HG03571 (cell line): Measurements from ENCODE around the gene CLIP4.

Source experiments
- ATAC-seq: cut with Tn5 transposase; IDR thresholded peaks from one replicate; pipeline ENCODE4 v1.9.1; 2021; ENCODE audit not compliant: unreplicated experiment

The CLIP4 gene

DNA sequence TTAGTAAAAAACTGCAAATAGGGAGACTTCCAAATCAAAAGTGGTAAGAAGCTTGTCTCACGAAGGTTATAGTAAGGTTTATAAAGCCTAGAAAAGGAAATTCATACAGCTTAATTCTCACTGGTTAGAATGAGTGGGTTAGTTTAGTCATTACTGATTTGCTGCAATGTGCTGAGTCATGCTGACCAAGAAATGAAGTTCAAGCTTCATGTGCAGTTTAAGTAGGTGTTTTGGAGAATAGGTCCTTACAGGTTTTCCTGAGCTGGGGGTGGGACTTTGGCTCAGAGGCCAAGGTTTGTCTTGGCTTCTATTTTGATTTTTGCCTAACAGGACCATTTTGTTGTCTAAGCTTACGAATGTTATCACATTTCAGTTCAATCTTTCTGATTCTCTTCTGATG, 15.1 kb downstream of the CLIP4 start:
- ATAC-seq = no peak

DNA sequence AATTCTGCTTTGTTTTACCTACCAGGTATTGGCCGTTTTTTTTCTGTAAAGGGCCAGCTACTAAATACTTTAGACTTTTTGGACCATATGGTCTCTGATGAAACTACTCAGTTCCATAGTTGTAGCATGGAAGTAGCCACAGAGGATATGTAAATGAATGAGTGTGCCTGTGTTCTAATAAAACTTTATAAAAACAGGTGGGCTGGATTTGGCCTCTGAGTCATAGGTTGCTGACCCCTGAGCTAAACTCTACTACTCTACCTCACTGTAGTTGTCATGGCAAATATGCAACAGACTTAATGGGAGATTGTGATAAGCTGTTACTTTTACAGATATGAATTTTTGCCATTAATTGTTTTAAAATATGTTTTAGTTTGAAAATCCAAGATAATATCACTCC, 19.7 kb downstream of the CLIP4 start:
- no peak for ATAC-seq

DNA sequence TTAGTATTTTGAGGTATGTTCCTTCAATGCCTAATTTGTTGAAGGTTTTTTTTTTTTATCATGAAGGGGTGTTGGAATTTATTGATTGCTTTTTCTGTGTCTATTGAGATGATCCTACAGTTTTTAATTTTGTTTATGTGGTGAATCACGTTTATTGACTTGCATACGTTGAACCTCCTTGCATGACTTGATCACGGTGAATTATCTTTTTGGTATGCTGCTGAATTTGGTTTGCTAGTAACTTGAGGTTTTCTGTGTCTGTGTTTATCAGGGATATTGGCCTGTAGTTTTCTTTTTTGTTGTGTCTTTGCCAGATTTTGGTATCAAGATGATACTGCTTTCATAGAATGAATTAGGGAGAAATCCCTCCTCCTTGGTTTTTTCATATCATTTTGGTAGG, 23.9 kb downstream of the CLIP4 start:
- no peak for ATAC-seq

DNA sequence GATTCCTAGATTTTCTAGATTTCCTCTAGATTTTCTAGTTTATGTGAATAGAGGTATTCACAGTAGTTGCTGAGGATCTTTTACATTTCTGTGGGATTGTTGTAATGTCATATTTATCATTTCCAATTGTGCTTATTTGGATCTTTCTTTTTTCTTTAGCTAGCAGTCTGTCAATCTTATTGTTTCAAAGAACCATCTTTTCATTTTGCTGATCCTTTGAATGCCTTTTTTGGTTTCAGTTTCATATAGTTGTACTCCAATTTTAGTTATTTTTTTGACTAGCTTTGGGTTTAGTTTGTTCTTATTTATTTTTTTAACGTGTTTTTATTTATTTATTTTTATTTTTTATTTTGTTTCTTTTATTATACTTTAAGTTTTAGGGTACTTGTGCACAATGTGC, 24.5 kb downstream of the CLIP4 start:
- no peak for ATAC-seq

DNA sequence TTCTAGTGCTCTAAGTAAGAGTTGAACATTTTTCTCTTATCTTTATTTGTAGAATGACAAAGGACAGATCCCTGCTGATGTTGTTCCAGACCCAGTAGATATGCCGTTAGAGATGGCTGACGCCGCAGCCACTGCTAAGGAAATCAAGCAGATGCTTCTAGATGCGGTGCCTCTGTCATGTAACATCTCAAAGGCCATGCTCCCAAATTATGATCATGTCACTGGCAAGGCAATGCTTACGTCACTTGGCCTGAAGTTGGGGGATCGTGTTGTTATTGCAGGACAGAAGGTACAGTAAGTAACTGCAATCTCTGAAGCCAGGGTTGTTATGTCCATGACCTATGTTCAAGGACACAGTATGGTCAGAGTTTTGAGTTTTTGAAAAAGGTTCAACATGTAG, 28.4 kb downstream of the CLIP4 start:
- no peak for ATAC-seq

DNA sequence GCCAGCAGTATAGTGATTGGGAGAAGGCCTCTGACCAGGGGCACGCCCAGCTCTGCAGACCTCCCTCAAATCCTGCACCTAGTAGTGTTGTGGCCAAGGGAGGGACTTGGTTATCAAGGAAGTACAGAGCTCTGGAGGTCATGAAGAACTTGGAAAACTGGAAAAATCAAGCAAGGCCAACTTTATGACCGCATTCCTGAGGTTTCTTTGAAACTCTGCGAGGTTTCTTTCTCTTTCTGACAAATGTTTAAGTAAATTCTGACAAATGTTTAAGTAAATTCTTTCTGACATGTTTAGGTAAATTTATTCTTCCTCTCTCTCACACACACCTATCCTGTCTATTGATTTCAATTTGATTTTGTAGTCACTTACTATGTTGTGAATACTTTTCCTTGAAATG, 31.0 kb downstream of the CLIP4 start:
- ATAC-seq = no peak

DNA sequence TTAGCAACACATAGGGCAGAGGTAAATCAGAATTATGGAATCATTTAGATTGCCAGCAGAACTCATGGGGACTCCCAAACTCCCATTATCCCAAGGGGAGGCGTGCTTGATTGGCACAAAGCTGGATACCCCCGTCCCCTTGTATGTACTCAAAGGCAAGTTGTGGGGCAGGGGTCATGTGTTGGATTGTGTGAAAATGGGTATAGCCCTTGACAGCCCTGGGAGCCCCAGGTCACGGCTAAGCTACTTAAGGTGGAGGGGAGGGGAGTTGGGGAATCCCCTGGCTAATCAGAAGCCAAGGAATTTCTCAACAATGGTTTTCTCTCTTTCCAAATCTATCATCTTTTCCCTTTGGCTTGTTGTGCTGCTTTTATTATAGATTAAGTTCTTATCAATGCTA, 32.7 kb downstream of the CLIP4 start:
- no peak for ATAC-seq

DNA sequence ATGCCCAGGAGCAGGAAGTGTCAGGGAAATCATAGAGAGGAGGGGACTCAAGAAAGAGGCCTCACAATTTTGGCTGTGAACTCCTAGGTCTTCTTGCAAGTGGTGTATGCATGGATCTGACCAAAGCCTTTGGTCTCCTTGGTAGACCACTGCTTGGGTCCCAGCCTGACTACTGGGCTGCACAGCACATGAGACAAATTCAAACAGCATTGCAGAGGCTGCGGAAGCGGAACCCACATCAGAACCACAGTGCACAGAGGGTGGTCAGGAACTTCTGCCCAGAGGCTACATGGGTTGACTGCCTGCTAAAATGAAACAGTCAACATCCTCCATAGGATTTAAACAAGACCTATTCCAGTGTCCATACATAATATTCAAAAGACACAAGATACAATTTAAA, 39.4 kb downstream of the CLIP4 start:
- ATAC-seq = no peak

DNA sequence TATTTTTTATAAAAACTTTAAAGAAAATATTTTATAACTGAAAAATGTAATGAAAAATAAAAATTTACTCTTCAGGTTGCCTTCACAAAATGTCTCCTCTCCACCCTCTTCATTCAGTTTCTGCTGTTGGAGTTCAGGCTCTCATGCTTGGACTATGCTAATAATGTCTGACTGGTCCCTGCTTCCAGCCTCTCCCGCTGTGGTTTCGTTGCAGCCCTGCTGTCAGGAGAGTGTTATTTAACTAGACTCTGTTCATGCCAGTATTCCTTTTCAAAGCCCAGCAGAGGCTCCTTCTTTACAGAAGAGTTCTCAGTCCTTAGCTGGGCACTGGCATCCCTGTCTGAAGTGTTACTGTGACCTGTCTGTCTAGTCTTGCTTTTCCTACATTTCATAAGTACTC, 40.4 kb downstream of the CLIP4 start:
- ATAC-seq = no peak

DNA sequence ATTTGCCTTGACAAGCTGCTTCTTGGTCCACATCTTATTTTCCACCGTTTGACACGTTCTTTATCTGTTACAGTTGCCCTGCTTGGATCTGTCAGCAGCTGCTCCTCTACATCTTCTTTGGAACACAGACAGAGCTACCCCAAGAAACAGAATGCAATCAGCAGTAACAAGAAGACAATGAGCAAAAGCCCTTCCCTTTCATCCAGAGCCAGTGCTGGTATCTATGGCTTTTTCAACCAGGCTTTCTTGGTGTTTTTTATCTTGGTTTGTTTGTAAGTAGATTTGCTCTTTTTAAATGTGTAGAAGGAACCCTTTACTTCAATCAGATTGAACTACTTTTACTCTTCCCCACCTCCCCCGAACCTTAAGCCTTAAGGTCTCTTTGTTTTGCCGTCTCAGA, 41.9 kb downstream of the CLIP4 start:
- no peak for ATAC-seq

DNA sequence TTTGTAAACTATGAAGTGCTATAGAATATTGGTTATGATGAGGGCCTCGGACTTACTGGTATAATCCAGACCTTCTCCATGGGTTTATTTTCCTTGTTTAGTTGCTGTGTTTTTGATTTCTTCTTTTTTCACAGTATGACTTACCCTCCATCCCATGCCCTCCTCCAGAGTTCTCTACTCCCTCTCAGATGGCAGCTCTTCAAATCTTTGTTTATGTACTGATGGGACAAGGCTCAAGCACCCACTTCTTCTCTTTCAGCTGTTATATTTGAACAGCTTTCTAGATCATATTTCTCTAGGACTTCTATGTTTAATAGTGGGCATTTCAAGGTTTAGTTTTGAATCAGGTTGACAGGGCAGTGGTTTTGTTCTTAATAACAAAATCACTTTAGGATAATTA, 43.9 kb downstream of the CLIP4 start:
- ATAC-seq = no peak

DNA sequence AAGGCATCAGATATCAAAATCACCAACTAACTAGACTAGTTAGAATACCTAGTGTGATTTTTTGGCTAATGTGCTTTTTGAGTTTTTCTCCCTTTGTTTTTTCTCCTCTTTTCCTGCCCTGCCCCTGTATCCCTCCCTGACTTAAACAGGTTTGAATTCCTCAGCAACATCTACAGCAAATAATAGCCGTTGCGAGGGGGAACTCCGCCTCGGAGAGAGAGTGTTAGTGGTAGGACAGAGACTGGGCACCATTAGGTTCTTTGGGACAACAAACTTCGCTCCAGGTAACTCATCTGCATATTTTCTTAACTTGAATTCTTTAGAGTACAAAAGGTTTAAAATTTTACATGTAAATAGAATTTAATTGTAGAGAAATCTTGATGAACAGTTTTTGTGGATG, 45.0 kb downstream of the CLIP4 start:
- no peak for ATAC-seq

DNA sequence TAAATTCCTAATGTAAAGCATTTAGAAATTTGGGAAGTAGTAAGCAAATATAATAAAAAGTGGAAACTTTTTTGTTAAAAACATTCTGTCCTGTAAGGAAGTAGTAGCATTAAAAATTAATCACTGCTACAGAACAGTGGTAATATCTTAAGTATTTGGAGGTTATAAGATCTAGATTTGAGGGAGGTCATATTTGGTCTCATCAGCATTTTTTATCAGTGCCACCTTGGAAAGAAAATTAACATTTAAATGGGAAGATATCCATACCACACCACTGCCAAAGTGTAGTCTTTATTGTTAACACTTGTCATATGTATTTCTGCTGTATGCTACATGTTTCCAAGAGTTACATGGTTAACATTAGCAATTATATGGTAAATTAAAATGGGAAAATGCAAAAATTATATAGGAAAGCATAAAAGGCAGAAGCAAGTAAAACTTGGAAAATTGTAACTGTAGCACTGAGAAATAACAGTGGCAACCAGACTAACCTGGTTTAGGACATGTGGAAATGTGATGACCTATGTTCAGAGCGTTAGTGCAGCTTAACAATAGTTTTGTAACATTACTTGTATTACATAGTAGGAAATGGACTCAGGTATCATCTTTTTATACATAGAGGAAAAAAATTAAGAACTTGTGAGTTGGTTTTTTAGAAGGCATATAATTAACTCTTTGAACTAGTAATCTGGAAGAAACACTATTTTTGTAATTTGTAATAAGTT, 47.2 kb downstream of the CLIP4 start:
- no peak for ATAC-seq

DNA sequence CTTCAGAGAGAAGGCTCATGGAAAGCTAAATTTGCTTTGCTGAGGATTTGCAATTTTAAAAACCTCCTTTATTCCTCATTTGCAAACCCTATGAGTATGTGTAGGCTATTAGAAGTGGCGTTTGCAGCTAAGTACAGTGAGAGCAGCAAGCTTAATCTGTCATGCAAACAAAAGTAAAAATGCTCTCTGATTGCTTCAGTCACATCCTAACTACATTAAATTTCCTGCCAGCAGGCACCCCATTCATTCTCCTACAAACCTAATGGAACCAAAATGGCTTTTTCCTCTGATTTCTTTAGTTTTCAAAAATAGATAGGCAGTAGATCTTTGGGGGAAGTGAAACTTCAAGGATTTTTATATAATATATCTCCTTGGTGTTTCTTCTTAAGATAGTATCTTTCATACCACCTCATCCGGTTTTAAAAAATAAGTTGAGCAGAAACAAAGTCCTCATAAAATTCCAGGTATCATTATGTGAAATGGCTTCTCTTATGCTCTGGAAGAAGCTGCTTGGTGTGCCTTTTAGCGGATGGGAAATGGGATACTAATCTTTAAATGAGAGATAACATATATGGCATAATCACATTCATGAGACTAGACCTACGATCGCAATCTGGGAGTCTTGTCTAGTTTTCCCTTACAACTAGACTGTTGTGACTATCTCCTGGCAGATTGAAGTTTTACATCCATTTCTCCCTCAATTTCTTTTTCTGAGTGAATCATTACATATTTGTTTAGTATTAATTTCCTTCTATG, 49.1 kb downstream of the CLIP4 start:
- ATAC-seq = no peak

DNA sequence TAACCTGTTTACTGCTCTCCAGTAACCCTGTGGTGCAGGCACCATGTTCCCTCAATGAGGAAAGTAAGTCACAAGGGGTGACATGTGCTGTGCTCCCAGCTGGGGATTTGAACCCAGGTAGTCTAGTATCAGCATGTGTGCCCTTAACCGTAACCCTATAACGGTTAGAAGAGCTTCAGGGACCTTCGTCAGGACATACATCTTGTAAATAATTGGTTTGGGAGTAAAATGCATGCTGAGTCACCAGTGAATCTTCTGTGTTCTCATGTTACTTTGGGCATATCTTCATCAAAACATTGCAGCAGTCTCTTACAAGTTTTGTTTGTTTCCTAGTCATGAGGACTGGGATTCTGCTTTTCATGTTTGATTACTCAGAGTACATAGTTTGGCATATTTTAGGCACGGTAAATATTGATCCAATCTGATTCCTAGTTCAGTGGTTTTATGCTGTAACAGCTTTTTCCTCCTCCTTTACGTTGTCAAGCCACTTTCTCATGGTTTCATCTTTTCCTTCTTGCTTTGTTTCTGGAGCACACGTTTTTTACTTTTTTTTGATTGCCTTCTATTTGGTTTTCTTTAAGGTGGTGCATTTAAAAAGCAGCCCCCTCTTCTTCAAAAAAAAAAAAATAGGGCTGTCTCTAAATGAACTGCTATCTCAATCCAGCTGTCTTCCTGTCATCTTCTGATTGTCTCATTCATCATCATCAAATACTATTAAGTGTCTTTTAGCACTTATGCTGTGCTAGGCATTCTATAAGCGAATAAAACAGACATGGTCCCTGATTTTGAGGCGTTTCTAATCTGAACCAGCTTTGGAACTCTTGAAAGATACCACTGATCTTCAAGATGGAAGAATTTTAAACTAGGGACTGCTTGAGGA, 50.4 kb downstream of the CLIP4 start:
- no peak for ATAC-seq

DNA sequence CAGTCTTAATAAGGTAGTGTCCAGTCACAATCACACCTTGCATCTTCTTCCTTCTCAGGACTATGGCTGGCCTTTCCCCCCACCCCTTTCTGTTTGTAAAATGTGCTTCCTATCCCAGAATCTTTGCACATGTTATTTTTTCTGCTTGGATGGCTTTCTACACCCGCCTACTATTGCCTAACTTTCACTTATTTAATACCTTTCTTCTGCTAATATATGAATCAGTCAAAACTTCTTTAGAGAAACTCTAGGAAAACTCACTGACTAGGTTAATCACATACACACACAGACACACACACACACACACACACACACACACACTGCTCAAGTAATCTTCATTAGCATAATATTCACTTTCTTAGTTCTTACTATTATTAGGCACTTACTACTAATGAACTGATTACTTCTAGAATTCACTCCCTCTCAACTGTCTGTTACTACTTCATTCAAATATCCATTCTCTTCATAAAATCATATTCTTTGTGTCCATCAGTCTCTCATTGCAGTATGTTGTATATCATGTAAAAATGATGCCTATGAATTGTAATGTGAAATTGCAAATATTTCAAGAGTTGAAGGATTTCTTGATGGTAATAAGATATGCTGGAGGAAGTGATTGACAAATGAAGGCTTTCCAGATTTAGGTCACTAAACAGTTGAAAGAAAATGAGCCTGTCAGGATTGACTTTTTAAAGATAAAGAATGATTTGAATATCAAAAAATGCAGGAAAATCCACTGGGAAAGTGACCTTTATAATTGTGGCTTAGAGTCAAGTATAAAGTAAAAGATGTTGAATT, 51.2 kb downstream of the CLIP4 start:
- ATAC-seq = no peak

DNA sequence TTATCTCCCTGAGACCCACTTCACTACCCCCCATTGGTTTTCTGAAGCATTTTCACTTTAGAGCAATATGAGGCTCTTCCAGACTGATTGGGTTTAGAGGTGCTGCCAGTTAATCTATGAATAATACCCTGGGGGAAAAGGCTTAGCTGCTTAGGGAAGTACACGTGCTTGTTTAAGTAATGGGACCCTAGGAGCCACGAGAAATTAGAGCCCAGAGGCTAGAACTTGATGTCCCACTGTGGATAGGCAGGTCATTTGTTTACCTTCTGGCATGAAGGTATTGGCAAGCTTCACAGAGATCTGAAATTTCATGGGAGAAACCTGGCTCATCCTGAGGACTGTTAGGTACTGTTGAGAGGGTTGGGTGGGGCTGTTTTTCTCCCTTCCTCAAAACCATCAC, 59.7 kb downstream of the CLIP4 start:
- no peak for ATAC-seq

DNA sequence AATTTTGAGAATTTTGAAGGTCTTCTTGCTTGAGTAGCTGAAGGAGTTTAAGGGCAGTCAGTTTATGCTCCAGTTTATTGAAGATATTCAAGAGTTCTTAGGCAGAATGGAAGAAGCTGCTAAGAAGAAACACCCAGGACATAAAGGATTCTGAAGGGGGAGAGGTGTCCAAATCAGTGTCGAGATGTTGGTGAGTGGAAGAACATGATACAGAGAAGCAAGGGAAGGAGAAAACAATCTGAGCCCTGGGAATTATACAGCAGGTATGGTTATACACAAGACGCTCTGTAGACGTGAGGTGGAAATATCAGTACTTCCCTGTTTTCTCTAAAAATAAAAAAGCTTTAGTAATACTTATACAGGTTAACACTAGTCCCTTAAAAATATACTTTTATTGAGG, 60.1 kb downstream of the CLIP4 start:
- ATAC-seq = no peak

DNA sequence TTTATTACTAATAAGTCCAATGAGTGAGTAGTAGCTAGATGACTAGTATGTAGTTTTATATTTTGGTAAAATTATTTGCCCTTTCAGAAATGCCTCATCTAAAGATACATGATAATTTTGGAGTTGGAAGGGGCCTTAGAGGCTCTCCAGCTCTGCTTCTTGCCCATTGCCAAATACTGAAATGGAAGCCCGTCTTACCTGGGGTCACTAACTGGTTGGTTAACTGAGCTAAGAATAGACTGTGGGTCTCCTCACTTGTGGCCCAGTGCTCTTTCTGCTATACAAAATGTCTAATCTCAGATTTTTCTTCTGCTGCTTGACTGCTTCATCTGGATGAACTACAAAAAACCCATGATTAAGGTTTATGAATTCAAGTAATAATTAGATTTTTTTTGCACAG, 67.1 kb downstream of the CLIP4 start:
- ATAC-seq = no peak

DNA sequence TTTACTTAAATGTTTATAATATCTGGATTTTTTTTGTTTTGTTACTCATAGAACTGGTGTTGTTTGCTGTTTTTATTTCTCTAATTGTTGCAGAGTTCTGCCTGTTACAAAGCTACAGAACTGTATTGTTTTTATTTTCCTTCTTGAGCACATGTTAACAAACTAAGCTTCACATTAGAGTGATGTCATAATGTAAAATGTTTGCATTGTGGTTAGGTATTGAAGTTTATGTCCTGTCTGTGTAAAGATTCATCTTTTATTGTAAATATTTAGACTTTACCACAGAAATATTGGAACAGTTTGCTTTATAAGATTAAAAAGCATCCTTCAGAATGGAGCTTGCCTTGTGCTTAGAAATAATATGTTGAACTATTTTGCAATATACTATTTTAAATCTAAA, 67.7 kb downstream of the CLIP4 start:
- no peak for ATAC-seq

DNA sequence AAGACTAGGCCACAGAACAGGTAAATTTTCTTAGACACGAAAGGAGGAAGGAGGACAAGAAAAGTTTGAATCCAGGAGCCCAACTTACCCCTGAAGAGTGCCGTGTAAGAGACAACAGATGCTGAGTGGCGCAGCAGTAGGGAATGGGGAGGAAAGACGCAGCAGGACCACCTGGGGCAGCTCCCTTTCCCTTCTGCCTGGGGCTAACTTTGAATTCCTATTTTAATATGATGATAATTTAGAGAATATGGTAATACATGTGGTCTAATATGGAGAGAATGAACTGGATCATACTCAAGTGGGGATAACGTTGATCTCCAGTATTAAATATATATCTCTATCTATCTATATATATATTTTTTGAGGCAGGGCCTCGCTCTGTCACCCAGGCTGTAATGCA, 69.3 kb downstream of the CLIP4 start:
- ATAC-seq = no peak
